Activated naive CD4-positive, alpha-beta T cell treated with anti-CD3 and anti-CD28 coated beads, Interleukin-2, amount 50 U/mL, for 72 hours (primary cell): ENCODE data around the gene GFI1. TPM values are rescaled to one million over a fixed set of nuclear protein-coding genes. Genes with fewer than 3 reads are reported as not detected.

Experiments
- ATAC-seq, 2 donors: fragments of 150-1000 bp; cut with Tn5 transposase; 2 replicates each; pipeline ENCODE4 v1.10.0; 2021; ENCODE audit warnings: mild to moderate bottlenecking in 2 of 2, moderate library complexity in 2 of 2
- DNase-seq, 2 donors: peaks; one replicate each; pipeline ENCODE4 v3.0.0; 2021 to 2022; ENCODE audit warnings: low spot score in 2 of 2
- H3K27ac Mint-ChIP-seq, 2 donors: one replicate each; pipeline ENCODE4 v1.8.0; 2022; ENCODE audit warnings: mild to moderate bottlenecking in 2 of 2, mixed read lengths in 2 of 2
- H3K36me3 Mint-ChIP-seq, 2 donors: one replicate each; pipeline ENCODE4 v1.8.0; 2022; ENCODE audit warnings: mixed read lengths in 2 of 2
- H3K9me3 Mint-ChIP-seq, 2 donors: one replicate each; pipeline ENCODE4 v1.8.0; 2022; ENCODE audit warnings: mixed read lengths in 2 of 2
- total RNA-seq, 2 donors: library from RNA; stranded (reverse); gene quantifications; one replicate each; pipeline ENCODE4 v1.2.3, GENCODE V29; 2022

The GFI1 gene
- total RNA-seq, 2 donors from 2014 or later: 42.3 to 125 TPM

DNA sequence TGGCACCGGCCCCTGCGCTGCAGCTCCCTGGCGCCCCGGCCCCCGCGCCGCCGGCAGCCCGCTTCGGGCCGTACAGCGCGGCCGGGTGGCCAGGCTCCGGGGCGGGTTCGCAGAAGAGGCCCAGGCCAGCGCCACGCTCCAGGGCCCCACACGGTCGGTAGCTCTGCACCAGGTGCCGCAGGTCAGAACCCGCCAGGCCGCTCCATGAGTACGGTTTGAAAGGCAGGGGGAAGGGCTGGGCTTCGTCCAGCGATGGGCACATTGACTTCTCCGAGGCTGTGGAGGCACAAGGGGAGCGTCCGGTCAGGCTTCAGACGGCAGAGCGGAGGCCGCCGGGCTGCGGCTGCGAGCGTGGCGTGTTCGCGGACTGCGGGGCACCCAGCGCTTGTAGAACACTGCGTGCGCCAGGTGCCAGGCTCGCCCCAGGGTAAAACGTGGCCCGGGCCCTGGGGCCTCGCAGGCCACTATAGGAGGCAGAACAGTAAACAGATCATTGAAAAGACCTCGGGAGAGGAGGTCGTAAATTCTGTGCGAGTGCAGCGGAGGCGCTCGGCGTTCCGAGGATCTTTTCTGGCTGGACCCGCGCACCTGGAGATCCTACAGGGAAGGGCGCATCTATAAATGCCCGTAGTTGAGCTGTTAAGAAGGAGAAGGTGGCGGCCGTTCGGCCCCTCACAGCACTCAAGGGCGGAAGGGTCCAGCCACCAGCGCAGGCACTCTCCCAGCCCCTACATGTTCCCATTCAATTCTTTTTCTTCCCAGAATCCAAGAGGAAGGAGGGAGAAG, 5.7 kb downstream of the GFI1 start:
- peaks cover 71 to 84% of the 10 kb centered on the region in 2 donors for H3K36me3 Mint-ChIP-seq
- DNase-seq: no peak
- H3K27ac Mint-ChIP-seq: peak overlapping the region; percentile 55 to 94
- no peaks in the 10 kb centered on the region for H3K9me3 Mint-ChIP-seq
- ATAC-seq: no peak

DNA sequence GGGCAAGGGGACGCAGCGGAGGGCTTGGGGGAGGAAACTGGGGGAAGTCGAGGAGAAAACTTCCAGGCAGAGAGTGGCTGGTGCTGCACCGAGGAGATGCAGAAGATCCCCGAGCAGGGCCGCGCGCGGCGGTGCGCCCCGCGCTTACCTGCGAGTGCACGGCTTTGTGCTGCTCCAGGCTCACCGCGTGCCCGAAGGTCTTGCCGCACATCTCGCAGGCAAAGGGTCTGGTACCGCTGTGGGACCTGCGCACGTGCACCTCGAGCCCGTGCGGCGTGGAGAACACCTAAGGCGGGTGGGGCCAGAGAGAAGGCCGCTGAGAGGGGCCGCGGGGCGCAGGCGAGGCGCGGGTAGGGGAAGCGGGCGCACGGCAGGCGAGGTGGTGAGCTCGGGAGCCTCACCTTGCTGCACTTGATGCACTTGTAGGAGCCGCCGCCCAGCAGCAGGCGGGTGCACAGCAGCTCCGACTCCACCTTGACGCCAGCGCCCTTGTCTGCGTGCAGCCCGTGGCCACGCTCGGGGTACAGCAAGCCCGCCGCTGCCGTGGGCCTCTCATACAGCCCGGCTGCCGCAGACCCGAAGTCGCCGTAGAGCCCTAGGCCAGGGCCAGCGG, 6.4 kb downstream of the GFI1 start:
- H3K36me3 Mint-ChIP-seq: peaks cover 75 to 91% of the 10 kb centered on the region in 2 donors
- no peaks in the 10 kb centered on the region for H3K9me3 Mint-ChIP-seq
- ATAC-seq (no peak), DNase-seq (no peak)
- H3K27ac Mint-ChIP-seq: peak overlapping the region in 1 of 2 donors; percentile 92

DNA sequence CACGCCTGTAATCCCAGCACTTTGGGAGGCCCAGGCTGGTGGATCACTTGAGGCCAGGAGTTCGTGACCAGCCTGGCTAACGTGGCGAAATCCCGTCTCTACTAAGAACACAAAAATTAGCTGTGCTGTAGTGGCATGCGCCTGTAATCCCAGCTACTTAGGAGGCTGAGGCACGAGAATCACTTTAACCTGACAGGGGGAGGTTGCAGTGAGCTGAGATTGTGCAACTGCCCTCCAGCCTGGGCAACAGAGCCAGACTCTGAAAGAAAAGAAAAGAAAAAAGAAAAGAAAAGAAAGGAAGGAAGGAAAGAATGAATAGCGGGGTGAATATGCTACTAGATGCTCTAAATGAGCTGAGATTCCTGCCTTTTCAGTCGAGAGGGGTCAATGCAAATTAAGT, 7.1 kb downstream of the GFI1 start:
- no peaks in the 10 kb centered on the region for H3K9me3 Mint-ChIP-seq
- peaks cover 70 to 91% of the 10 kb centered on the region in 2 donors for H3K36me3 Mint-ChIP-seq
- no peak for DNase-seq
- no peak for ATAC-seq
- H3K27ac Mint-ChIP-seq: peak overlapping the region; percentile 92 to 98

DNA sequence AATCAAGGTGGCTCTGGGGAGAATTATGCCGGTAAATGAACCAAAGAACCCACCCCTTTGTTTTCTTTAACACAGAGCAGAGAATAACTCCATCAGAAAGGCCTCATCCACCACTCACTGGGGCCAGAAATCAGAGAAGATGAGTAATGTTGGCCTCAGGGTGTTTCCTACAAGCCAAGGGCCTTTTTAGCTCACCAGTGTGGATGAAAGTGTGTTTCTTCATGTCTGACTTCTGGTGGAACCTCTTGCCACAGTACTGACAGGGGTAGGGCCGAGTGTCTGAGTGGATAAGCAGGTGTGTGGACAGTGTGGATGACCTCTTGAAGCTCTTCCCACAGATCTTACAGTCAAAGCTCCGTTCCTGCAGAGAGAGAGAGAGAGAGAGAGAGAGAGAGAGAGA, 8.3 kb downstream of the GFI1 start:
- Mint-ChIP-seq H3K27ac (peak overlapping the region; percentile 92 to 98), H3K36me3 (peaks cover 65 to 88% of the 10 kb centered on the region in 2 donors), H3K9me3 (no peaks in the 10 kb centered on the region)
- peak; percentile 33 to 55 for ATAC-seq
- peak in 1 of 2 donors; percentile 40 for DNase-seq

DNA sequence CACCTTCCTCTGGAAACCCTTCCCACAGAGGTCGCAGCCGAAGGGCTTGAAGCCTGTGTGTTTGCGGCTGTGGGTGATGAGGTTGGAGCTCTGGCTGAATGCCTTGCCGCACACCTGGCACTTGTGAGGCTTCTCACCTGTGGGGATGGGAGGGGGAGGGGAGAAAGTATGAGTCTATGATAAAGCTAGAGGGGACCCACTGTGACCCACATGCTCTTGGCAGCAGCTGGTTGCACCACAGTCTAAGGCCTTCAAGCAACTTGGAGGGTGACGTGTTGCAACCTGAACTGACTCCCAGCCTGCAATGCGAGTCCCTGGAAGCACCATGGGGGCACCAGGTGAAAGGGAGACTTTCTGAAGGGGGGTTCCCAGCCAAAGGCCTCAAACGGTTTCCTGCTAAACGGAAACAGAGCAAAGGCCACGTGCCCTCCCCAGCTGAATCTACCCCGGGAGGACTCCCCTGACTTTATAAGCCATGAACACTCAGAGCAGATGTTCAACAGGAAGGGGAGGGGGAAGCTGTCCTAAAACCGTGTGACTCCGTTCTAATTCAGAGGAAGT, 10.6 kb downstream of the GFI1 start:
- H3K9me3 Mint-ChIP-seq: no peaks in the 10 kb centered on the region
- peaks cover 55 to 79% of the 10 kb centered on the region in 2 donors for H3K36me3 Mint-ChIP-seq
- H3K27ac Mint-ChIP-seq: peak overlapping the region; percentile 89 to 91
- ATAC-seq (peak; percentile 45), DNase-seq (peak; percentile 52 to 79)

DNA sequence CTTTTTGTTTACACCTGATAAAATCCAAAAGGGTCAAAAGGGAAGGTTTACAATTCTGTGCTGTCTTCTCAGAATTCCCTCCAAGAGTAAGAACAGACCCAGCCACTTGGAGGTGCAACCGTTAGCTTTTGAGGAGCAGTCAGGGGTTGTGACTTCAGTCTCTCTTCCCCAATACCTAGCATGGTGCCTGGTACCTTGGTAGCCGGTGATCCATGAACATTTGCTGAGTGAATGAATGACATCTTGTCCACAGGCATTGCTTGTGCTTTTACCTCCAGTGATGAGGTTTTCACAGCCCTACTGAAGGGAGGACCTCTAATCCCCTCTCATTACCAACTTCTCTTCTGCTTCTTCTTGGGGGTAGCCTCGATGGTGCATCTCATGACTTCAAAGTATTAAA, 11.7 kb downstream of the GFI1 start:
- peak overlapping the region; percentile 81 to 91 for H3K27ac Mint-ChIP-seq
- ATAC-seq (no peak), DNase-seq (no peak)
- peaks cover 51 to 76% of the 10 kb centered on the region in 2 donors for H3K36me3 Mint-ChIP-seq
- H3K9me3 Mint-ChIP-seq: no peaks in the 10 kb centered on the region

DNA sequence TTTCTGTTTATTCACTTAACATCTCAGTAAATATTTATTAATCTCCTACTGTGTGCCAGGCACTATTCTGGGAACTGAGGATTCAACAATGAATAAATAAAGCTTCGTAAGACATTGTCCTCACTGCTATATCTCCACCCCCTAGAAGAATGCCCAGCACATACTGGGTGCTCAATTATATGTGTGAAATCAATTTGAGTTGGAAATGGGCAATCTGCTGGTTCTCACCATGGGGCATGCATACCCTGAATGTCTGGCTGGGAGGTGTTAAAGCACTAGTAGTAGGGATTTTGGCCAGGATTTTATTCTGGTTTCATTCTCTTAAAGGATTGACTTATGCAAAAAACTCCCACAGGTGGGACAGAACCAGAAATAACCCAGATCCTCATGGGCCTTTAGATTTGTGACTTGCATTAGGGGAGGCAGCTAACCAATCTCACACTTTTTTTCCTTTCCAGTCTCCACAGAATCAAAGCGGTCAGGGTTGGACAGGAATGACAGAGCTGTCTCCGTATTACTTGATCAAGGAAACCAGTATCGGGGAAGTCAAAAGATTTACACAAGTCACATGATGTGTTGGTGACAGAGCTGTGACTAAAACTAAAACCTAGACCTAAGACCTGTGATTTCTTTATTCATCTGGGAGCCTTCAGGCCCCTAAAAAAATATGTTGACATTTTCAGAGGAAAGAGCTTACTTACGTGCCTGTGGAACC, 12.8 kb downstream of the GFI1 start:
- ATAC-seq (peak; percentile 72 to 85), DNase-seq (peak; percentile 56 to 59)
- H3K27ac Mint-ChIP-seq: peak overlapping the region; percentile 57 to 91
- peaks cover 46 to 65% of the 10 kb centered on the region in 2 donors for H3K36me3 Mint-ChIP-seq
- H3K9me3 Mint-ChIP-seq: no peaks in the 10 kb centered on the region

DNA sequence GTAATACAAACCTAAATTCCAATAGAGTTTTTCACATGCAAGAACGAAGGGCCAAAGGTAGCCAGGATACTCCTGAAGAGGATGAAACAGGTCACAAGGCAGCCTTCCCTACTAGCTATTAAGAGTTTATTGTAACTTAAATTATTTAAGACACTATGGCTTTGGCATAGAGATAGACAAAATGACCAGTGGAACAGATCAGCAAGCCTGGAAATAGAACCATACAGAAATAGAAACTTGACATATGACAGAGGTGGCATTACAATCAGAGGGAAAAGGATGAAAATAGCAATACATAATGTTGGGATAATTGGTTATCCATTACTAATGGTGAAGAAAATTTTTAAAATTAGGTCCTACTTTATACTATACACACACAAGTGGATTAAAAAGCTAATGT, 16.5 kb downstream of the GFI1 start:
- Mint-ChIP-seq H3K36me3 (peaks cover 31 to 34% of the 10 kb centered on the region in 2 donors), H3K27ac (no peak overlapping the region), H3K9me3 (no peaks in the 10 kb centered on the region)
- DNase-seq (no peak), ATAC-seq (no peak)

DNA sequence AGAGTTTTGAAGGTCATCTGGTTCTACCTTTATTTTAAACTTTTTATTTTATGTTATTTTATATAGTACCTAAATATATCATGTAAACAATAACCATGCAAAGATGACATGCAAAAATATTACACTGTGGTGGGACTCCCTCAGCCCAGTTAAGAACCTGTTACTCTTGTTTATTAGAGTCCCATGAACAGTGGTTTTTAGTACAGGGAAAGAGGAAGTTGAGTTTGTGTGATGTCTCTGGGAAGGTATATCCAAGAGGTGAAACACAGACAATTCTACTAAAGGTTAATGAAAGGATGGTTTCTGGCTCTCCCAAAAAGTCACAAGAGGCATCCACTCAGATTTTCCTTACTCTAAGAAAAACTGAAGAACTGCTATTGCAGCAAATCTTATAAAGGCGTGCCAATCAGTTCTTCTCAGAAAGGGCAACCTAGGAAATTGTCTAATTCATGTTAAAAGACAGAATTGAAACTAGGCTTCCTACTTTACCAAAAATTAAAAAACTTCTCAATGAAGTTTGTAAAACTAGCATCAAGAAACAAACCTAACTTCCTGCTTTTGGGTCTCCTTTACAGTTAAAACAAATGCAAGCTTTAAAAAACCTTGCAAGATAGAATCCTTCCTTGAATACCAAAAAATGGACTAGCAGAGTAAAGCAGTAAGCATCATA, 19.9 kb downstream of the GFI1 start:
- Mint-ChIP-seq H3K9me3 (no peaks in the 10 kb centered on the region), H3K36me3 (peaks cover 7 to 24% of the 10 kb centered on the region in 2 donors), H3K27ac (no peak overlapping the region)
- DNase-seq (no peak), ATAC-seq (no peak)

DNA sequence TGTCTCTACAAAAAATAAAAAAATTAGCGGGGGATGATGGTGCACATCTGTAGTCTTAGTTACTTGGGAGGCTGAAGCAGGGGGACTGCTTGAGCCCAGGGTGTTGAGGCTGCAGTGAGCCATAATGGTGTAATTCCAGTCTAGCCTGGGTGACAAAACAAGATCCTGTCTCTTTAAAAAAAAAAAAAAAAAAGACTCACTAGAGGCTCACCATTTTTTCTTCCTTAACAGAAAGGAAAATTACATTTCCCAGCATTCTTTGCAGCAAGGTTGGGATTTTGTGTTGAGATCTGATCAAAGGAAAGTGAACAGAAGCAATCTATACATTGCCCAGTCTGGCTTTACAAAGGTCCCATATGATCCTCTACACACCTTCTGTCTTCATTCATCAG, 21.5 kb downstream of the GFI1 start:
- Mint-ChIP-seq H3K36me3 (peaks cover 0 to 21% of the 10 kb centered on the region in 2 donors), H3K9me3 (no peaks in the 10 kb centered on the region), H3K27ac (peak overlapping the region in 1 of 2 donors; percentile 62)
- no peak for DNase-seq
- ATAC-seq: no peak

DNA sequence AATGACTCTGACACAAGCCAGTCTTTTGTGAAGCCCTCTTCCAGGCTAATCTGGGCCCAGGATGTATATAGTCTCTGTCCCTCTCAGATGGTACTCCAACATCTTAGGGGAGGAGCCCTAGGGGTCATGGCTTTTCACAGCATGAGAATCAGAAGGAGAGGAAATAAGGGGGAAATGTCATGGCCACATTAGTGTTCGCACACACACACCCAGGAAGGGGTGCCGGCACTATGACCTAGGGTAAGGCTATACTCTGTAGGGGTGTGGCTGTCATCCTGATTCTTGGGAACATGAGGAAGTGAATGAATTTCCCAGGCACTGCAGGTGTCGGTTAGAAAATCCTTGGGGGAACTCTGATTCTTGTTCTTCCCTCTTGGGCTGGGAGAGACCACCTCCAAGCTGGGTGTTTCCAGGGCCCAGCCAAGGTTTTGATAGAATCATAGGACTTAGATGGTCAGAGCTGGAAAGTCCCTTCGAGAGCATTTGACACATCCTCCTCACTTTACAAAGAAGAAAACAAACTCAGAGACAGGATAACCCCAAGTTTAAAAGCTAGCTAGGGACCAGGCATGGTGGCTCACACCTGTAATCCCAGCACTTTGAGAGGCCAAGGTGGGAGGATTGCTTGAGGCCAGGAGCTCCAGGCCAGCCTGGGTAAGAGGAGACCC, 22.0 kb downstream of the GFI1 start:
- no peaks in the 10 kb centered on the region for H3K9me3 Mint-ChIP-seq
- DNase-seq: no peak
- peak overlapping the region; percentile 62 to 87 for H3K27ac Mint-ChIP-seq
- ATAC-seq: peak; percentile 25 to 70
- peaks cover 0 to 18% of the 10 kb centered on the region in 2 donors for H3K36me3 Mint-ChIP-seq

DNA sequence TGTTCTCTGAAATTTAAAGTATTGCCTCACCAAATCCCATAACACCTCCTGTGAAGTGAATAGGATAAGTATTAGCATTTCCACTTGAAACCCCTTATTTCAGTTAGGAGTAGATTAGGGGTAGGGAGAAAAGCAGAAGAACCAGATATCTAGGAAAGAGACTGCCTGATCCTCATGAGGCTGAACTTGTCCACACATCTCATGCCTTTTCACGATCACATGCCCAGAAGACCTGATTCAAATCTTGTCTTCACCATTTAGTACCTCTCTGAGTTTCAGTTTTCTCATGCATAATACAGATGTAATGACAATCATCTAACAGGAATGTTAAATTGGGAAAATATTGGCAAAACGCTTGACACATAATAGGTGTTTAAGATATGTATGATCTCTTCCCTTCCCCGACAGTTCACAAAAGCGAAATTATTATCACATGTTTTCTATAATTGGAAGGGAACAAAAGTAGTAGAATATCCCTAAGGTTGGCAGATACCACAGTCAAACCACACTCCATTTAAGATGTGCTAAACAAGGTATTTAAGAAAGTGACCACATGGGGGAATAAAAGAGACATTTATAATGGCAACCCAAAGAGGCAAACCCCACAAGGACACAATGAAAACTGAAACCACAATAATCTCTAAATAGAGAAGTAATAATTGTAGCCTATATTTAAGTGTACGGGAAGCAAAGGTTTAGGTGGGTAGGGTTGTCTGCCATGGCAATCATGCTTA, 25.2 kb downstream of the GFI1 start:
- peaks cover 0 to 12% of the 10 kb centered on the region in 2 donors for H3K36me3 Mint-ChIP-seq
- ATAC-seq: no peak
- H3K9me3 Mint-ChIP-seq: no peaks in the 10 kb centered on the region
- no peak for DNase-seq
- H3K27ac Mint-ChIP-seq: no peak overlapping the region

DNA sequence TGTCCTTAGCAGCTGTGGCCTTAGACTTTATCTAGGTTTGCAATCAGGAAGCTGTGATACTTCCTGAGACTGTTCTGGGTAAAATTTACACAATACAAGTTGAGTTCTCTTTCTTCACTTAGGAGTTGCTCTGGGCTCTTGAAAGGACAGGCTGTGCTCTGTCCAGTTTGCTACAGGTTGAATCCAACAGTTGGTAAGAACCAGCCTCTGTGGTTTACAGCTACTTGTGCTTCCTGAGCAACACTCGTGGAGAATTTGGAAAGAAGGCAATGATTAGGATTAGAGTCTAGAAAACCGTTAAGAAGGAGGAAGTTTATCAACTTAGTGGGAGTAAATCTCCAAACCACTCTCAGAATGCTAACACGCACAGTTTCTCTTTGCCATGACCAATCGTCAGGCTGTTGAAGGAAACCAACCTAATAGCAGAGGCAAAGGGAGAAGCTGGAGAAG, 26.8 kb downstream of the GFI1 start:
- ATAC-seq: no peak
- Mint-ChIP-seq H3K9me3 (no peaks in the 10 kb centered on the region), H3K27ac (peak overlapping the region in 1 of 2 donors; percentile 14), H3K36me3 (peaks cover 0 to 5% of the 10 kb centered on the region in 2 donors)
- DNase-seq: no peak

DNA sequence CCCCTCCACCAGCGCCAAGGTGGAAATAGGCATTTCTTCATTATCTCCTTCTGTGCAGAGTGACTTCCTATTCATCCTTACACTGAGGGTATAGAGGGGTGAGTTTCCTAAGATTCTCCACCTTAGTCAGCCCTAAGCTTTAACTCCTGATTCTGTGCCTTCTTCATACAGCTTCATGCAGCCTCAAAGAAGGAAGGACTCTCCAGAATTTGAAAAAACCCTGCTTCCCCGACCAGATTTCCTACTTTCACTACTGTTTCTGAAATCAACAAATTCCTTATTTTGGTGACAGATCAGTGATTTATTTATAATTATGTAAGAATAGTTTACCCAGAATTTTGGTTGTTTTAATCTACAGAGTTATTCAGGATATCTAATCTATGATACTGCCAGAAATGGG, 28.6 kb downstream of the GFI1 start:
- Mint-ChIP-seq H3K27ac (no peak overlapping the region), H3K9me3 (no peaks in the 10 kb centered on the region), H3K36me3 (no peaks in the 10 kb centered on the region)
- ATAC-seq: no peak
- DNase-seq: no peak

DNA sequence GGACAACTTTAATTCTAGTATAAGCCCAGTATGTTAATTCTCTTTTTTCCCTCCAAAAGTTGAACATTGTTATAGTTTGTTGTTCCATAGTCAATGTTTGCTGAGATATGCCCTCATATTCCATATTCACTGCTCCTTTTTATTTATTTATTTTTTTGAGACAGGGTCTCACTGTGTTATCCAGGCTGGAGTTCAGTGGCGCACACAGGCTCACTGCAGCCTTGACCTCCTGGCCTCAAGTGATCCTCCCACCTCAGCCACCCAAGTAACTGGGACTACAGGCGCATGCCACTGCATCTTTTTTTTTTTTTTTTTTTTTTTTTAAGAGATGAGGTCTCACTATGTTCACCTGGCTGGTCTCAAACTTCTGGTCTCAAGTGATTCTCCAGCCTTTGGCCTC, 38.7 kb downstream of the GFI1 start:
- DNase-seq (no peak), ATAC-seq (no peak)
- H3K9me3 Mint-ChIP-seq: no peaks in the 10 kb centered on the region
- no peak overlapping the region for H3K27ac Mint-ChIP-seq
- no peaks in the 10 kb centered on the region for H3K36me3 Mint-ChIP-seq
